Measurements from ENCODE around the gene INKA1.
"Not testable (repeated sequence)": the region's sequence is repeated elsewhere in the genome, so short reads cannot be mapped to it uniquely, and the experiment has no call there.

Gene INKA1

DNA sequence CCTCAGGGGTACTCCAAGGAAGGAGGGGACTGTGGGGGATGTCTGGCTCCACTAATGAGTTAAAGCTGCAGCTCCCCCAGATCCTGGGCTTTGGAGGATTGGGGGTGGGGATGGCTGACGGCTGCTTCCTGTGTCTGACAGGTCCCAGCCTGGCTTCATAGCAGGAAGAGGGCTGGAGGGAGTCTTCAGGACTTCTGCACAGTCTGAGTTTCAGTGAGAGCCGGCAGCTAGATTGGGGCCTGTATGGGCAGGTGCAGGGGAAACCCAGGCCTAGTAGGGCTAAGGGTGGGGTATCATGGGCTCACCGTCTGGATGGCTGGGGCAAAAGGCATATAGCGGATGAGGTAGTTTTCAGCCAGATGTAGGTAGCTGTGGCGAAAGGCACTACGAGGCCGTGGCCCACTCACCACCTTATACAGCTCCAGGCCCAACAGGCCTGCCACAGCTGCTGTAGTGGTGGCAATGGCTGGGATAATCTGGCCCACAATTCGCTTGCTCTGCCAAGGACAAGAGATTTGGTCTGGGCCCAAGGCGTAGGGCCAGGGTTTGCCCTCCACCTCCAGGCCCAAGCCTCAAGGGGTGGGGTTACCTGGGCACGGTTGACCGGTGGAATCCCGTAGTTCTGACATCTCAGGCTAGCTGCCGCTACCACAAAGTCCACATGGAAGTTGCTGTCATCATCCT is 4.5 kb downstream of the INKA1 start:
- Histone ChIP-seq H3K9ac (ENCODE audit: low read depth in 1 of 2, low read length in 2 of 2) (no peak overlapping the region), H3K27me3 (ENCODE audit: control insufficient read depth in 2 of 2, insufficient read depth in 2 of 2, low read length in 2 of 2) (peaks cover 0 to 2% of the 10 kb centered on the region in 2 donors), H3K4me1 (ENCODE audit: control insufficient read depth in 2 of 2, insufficient read depth in 2 of 2, low read length in 2 of 2) (peaks cover 22 to 25% of the 10 kb centered on the region in 2 donors), H3K9me3 (ENCODE audit: control insufficient read depth in 2 of 2, low read length in 2 of 2) (no peaks in the 10 kb centered on the region), H3K36me3 (ENCODE audit: control insufficient read depth in 2 of 2, insufficient read depth in 2 of 2, low read length in 2 of 2) (peaks cover 22 to 27% of the 10 kb centered on the region in 2 donors), H3K4me3 (ENCODE audit: low read length in 2 of 2) (no peak overlapping the region), H3K27ac (ENCODE audit: low read depth in 2 of 2, low read length in 2 of 2) (no peak overlapping the region)

DNA sequence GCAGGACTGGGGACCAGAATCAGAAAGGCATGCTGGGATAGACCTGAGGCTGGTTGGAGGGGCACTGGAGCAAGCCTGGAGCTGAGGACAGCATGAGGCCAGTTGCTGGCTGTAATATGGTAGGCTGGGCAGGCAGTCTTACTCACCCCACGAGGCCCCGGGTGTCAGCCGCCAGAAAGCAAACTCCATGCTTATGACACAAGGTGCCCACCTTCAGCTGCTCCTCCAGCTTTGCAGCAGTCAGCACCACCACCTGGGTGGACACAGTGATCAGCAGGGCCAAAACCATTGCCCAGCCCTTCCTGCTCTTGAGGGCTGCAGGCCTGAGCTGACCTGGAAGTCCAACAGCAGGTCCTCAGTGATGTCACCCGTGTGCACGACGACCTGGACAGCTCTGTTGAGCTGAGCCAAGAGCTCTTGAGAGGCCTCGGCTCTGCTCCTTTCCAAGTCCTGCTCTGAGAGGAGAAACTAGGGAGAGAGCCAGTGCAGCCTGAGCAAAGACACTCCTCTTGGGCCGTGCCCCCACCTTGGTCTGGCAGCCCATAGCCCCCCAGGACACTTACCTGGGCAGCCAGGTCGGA is 9.9 kb downstream of the INKA1 start:
- Histone ChIP-seq H3K36me3 (ENCODE audit: control insufficient read depth in 2 of 2, insufficient read depth in 2 of 2, low read length in 2 of 2) (peaks cover 22 to 27% of the 10 kb centered on the region in 2 donors), H3K27ac (ENCODE audit: low read depth in 2 of 2, low read length in 2 of 2) (peak overlapping the region; percentile 72 to 73)

DNA sequence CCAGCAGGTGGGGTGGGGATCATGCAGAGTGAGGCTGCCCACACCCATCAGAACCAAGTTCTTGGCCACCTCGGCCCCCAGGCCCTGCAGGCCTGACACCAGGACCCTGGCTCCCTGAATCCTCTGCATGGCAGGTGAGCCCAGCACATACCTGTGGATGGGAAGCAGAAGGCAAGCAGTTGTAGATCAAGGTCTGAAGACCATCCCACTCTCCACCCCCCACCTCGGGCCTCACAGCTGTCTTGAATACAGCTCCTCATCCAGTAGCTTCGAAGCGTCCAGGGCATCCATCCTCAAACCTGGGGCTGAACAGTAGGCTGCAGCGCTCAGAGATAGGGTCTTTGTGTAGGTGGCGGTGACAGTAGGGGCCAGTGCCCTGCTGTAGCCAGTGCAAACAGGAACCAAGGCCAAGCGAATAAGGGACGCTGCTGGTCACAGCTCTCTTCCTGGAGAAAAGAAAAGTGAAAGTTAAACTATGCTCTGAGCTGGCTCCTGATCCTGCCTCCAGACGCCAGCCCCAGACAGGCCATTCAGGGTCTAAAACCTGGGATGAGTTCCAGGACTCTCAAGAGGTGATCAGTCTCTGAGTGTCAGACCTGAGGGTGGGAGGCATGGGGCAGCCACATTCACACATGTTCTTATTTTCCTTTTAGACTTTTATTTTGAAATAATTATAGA is 10.6 kb downstream of the INKA1 start, which contains the start of gene UBA7:
TSS of gene UBA7 (minus strand) at position 457 of the 678 bp plus-strand sequence. CDS start at position 291, 166 bp downstream.
- peak within 1 kb of the TSS; percentile 72 to 73 for H3K27ac ChIP-seq (ENCODE audit: low read depth in 2 of 2, low read length in 2 of 2)
- no peaks in the 10 kb centered on the region for H3K9me3 ChIP-seq (ENCODE audit: control insufficient read depth in 2 of 2, low read length in 2 of 2)
- peaks cover 16% of the 10 kb centered on the region in 2 donors for H3K4me1 ChIP-seq (ENCODE audit: control insufficient read depth in 2 of 2, insufficient read depth in 2 of 2, low read length in 2 of 2)
- peak within 1 kb of the TSS; percentile 68 to 78 for H3K9ac ChIP-seq (ENCODE audit: low read depth in 1 of 2, low read length in 2 of 2)
- H3K4me3 ChIP-seq (ENCODE audit: low read length in 2 of 2) = peak within 1 kb of the TSS; percentile 61 to 83
- peaks cover 22 to 27% of the 10 kb centered on the region in 2 donors for H3K36me3 ChIP-seq (ENCODE audit: control insufficient read depth in 2 of 2, insufficient read depth in 2 of 2, low read length in 2 of 2)
- H3K27me3 ChIP-seq (ENCODE audit: control insufficient read depth in 2 of 2, insufficient read depth in 2 of 2, low read length in 2 of 2) = no peaks in the 10 kb centered on the region

More for the DNA sequence above, 9.9 kb downstream of the INKA1 start:
- H3K4me1 ChIP-seq (ENCODE audit: control insufficient read depth in 2 of 2, insufficient read depth in 2 of 2, low read length in 2 of 2) = peaks cover 16% of the 10 kb centered on the region in 2 donors
- H3K4me3 ChIP-seq (ENCODE audit: low read length in 2 of 2) = peak overlapping the region; percentile 61 to 83
- H3K9ac ChIP-seq (ENCODE audit: low read depth in 1 of 2, low read length in 2 of 2) = peak overlapping the region; percentile 68 to 78
- H3K27me3 ChIP-seq (ENCODE audit: control insufficient read depth in 2 of 2, insufficient read depth in 2 of 2, low read length in 2 of 2) = no peaks in the 10 kb centered on the region
- no peaks in the 10 kb centered on the region for H3K9me3 ChIP-seq (ENCODE audit: control insufficient read depth in 2 of 2, low read length in 2 of 2)

DNA sequence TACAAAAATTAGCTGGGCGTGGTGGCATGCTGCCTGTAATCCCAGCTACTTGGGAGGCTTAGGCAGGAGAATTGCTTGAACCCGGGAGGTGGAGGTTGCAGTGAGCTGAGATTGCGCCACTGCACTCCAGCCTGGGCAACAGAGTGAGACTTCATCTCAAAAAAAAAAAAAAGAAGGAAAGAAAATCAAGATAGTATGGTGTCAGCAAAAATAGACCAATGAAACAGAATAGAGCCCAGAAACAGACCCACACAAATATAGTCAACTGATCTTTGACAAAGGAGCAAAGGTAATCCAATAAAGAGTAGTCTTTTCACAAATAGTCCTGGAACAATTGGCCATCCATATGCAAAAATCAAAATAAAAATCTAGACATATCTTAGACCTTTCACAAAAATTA is 20.1 kb downstream of the INKA1 start:
- not testable (repeated sequence) for H3K4me3 ChIP-seq (ENCODE audit: low read length in 2 of 2); H3K9ac ChIP-seq (ENCODE audit: low read depth in 1 of 2, low read length in 2 of 2); H3K27ac ChIP-seq (ENCODE audit: low read depth in 2 of 2, low read length in 2 of 2); H3K4me1 ChIP-seq (ENCODE audit: control insufficient read depth in 2 of 2, insufficient read depth in 2 of 2, low read length in 2 of 2); H3K9me3 ChIP-seq (ENCODE audit: control insufficient read depth in 2 of 2, low read length in 2 of 2); H3K27me3 ChIP-seq (ENCODE audit: control insufficient read depth in 2 of 2, insufficient read depth in 2 of 2, low read length in 2 of 2); H3K36me3 ChIP-seq (ENCODE audit: control insufficient read depth in 2 of 2, insufficient read depth in 2 of 2, low read length in 2 of 2)

DNA sequence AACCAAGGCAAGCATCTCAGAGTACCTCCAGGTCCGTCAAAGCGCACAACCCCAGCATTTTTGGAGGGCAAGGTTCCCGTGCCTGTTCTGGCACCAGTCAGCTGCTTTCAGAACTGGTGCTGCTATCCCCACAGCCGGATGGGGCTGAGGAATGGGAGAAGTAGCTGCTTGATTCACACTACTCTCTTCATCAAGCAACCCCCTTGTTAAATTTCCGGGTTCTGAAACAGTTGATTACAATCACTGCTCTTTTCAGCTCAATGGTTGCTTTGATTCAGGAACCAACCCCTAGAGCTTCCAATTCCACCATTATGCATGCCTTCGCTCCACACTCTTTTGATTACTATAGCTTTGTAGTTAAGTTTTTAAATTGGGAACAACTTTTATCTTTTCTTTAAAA is 23.0 kb downstream of the INKA1 start:
- Histone ChIP-seq H3K4me1 (ENCODE audit: control insufficient read depth in 2 of 2, insufficient read depth in 2 of 2, low read length in 2 of 2) (no peaks in the 10 kb centered on the region), H3K27ac (ENCODE audit: low read depth in 2 of 2, low read length in 2 of 2) (no peak overlapping the region), H3K27me3 (ENCODE audit: control insufficient read depth in 2 of 2, insufficient read depth in 2 of 2, low read length in 2 of 2) (no peaks in the 10 kb centered on the region), H3K4me3 (ENCODE audit: low read length in 2 of 2) (no peak overlapping the region), H3K9ac (ENCODE audit: low read depth in 1 of 2, low read length in 2 of 2) (no peak overlapping the region), H3K9me3 (ENCODE audit: control insufficient read depth in 2 of 2, low read length in 2 of 2) (no peaks in the 10 kb centered on the region), H3K36me3 (ENCODE audit: control insufficient read depth in 2 of 2, insufficient read depth in 2 of 2, low read length in 2 of 2) (peaks cover 0 to 7% of the 10 kb centered on the region in 2 donors)

DNA sequence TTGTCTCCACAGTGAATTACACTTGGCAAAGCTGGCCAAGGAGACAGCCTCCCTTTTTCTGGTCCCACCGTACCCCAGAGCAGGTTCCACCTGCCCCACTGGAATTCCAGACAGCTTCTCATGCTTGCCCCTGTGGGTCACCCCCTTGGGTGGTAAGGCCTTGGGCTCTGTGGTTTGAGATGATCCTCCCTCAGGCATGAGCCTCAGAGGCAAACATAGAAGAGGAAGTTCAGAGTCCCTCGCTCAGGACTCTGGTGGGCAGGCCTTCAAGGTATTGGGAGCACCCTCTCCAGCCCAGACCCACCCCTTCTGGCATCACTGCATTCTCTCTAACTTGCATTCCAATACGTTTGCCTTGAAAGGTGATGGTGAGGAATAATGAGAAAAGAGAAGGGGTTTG is 28.3 kb downstream of the INKA1 start:
- no peaks in the 10 kb centered on the region for H3K27me3 ChIP-seq (ENCODE audit: control insufficient read depth in 2 of 2, insufficient read depth in 2 of 2, low read length in 2 of 2)
- H3K4me1 ChIP-seq (ENCODE audit: control insufficient read depth in 2 of 2, insufficient read depth in 2 of 2, low read length in 2 of 2) = no peaks in the 10 kb centered on the region
- H3K27ac ChIP-seq (ENCODE audit: low read depth in 2 of 2, low read length in 2 of 2) = no peak overlapping the region
- H3K36me3 ChIP-seq (ENCODE audit: control insufficient read depth in 2 of 2, insufficient read depth in 2 of 2, low read length in 2 of 2) = peaks cover 0 to 11% of the 10 kb centered on the region in 2 donors
- H3K9ac ChIP-seq (ENCODE audit: low read depth in 1 of 2, low read length in 2 of 2) = no peak overlapping the region
- H3K9me3 ChIP-seq (ENCODE audit: control insufficient read depth in 2 of 2, low read length in 2 of 2) = no peaks in the 10 kb centered on the region
- H3K4me3 ChIP-seq (ENCODE audit: low read length in 2 of 2) = no peak overlapping the region

DNA sequence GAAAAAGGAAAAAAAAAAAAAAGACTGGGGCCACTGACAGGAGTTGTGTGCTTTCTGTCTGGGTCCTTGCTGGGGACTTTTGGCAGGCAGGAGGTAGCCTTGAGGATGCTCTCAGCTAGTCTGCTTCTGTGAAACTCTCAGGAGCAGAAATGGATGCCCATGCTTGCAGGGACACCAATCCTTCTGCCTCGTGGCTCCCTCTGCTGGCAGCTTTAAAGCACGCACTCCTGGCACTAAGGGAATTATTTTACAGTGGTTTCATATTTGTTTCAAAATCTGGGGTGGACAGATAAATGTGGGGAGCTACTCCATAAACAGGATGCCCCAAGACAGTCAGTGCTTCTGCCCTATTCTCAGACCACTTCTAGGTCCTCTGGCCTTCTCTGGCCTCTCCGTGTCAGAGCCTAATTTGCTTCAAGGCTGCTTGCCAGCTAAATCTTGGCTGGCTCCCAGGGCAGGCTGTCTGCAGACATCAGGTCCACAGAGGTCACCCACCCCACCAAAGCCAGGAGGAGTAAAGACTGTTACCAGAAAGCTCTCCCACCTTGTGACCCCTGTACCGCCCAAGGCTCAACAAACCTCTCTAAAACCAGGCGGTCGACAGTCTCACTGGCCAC is 36.2 kb downstream of the INKA1 start:
- Histone ChIP-seq H3K36me3 (ENCODE audit: control insufficient read depth in 2 of 2, insufficient read depth in 2 of 2, low read length in 2 of 2) (peaks cover 0 to 3% of the 10 kb centered on the region in 2 donors), H3K27me3 (ENCODE audit: control insufficient read depth in 2 of 2, insufficient read depth in 2 of 2, low read length in 2 of 2) (no peaks in the 10 kb centered on the region), H3K9me3 (ENCODE audit: control insufficient read depth in 2 of 2, low read length in 2 of 2) (no peaks in the 10 kb centered on the region), H3K4me3 (ENCODE audit: low read length in 2 of 2) (no peak overlapping the region), H3K4me1 (ENCODE audit: control insufficient read depth in 2 of 2, insufficient read depth in 2 of 2, low read length in 2 of 2) (peaks cover 0 to 4% of the 10 kb centered on the region in 2 donors), H3K9ac (ENCODE audit: low read depth in 1 of 2, low read length in 2 of 2) (no peak overlapping the region), H3K27ac (ENCODE audit: low read depth in 2 of 2, low read length in 2 of 2) (no peak overlapping the region)

DNA sequence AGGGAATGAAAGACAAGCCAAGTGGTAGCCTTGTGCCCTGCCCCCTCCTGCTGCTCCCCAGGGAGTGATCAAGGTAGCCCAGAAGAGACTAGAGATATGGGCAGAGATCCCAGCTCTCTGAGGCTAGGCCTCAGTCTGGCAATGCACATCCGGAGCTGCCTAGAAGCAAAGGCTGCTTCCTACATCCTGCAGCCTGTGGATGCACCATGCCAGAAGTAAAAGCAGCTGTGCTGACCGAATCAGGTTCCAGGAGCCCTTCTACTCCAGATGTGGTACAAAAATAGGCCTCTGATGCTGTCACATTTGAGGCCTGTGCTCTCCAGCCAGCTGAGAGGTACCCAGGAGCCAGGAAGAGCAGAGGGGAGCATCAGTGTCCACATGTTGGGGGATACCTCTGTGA is 37.3 kb downstream of the INKA1 start:
- no peak overlapping the region for H3K27ac ChIP-seq (ENCODE audit: low read depth in 2 of 2, low read length in 2 of 2)
- peaks cover 0 to 4% of the 10 kb centered on the region in 2 donors for H3K4me1 ChIP-seq (ENCODE audit: control insufficient read depth in 2 of 2, insufficient read depth in 2 of 2, low read length in 2 of 2)
- H3K9me3 ChIP-seq (ENCODE audit: control insufficient read depth in 2 of 2, low read length in 2 of 2) = no peaks in the 10 kb centered on the region
- H3K36me3 ChIP-seq (ENCODE audit: control insufficient read depth in 2 of 2, insufficient read depth in 2 of 2, low read length in 2 of 2) = peaks cover 0 to 3% of the 10 kb centered on the region in 2 donors
- H3K27me3 ChIP-seq (ENCODE audit: control insufficient read depth in 2 of 2, insufficient read depth in 2 of 2, low read length in 2 of 2) = no peaks in the 10 kb centered on the region
- no peak overlapping the region for H3K4me3 ChIP-seq (ENCODE audit: low read length in 2 of 2)
- no peak overlapping the region for H3K9ac ChIP-seq (ENCODE audit: low read depth in 1 of 2, low read length in 2 of 2)

DNA sequence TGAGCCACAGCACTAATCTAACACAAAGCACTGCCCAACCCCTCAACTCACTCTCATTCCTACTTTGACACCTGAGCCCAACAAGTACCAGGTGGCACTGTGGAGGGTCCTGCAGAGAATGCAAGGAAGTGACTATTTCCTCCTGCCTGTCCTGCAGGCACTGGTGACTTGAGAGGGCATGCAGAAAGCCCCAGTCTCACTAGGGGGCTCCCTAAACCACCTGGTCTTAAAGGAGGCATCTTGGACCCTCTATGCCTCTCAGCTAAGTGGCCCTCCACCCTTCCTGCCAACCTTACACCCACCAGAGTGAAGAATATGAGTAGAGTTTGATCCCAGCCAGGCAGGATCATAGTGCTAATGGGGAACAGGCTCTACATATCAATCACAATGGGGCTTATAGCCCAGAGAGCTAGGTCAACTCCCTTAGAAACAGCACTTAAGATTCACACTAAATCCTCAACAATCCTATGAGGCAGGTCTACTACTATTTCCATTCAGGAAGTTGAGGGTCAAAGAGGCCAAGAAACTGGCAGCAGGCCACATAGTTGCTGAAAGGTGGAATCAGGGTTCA is 38.1 kb downstream of the INKA1 start:
- peaks cover 0 to 3% of the 10 kb centered on the region in 2 donors for H3K36me3 ChIP-seq (ENCODE audit: control insufficient read depth in 2 of 2, insufficient read depth in 2 of 2, low read length in 2 of 2)
- H3K9ac ChIP-seq (ENCODE audit: low read depth in 1 of 2, low read length in 2 of 2) = no peak overlapping the region
- no peak overlapping the region for H3K27ac ChIP-seq (ENCODE audit: low read depth in 2 of 2, low read length in 2 of 2)
- H3K9me3 ChIP-seq (ENCODE audit: control insufficient read depth in 2 of 2, low read length in 2 of 2) = no peaks in the 10 kb centered on the region
- no peak overlapping the region for H3K4me3 ChIP-seq (ENCODE audit: low read length in 2 of 2)
- no peaks in the 10 kb centered on the region for H3K27me3 ChIP-seq (ENCODE audit: control insufficient read depth in 2 of 2, insufficient read depth in 2 of 2, low read length in 2 of 2)
- peaks cover 0 to 4% of the 10 kb centered on the region in 2 donors for H3K4me1 ChIP-seq (ENCODE audit: control insufficient read depth in 2 of 2, insufficient read depth in 2 of 2, low read length in 2 of 2)

Measured in mucosa of rectum (tissue), 2 donors.